Lower leg skin (tissue), 4 donors: ENCODE data around the gene PTRHD1. TPM values are rescaled to one million over a fixed set of nuclear protein-coding genes. Genes with fewer than 3 reads are reported as not detected.
"Not testable (repeated sequence)": the region's sequence is repeated elsewhere in the genome, so short reads cannot be mapped to it uniquely, and the experiment has no call there.

ENCODE experiments used
- DNase-seq, 2 donors: peaks; one replicate each; pipeline ENCODE4 v3.0.0-alpha.2; 2019; ENCODE audit warnings: low spot score in 2 of 2
- H3K4me3 ChIP-seq: fragments of 200-600 bp; sonication (generic); 2 replicates; pipeline ENCODE4 v1.5.1; 2017; ENCODE audit warnings: mild to moderate bottlenecking, low read depth; ENCODE audit not compliant: poor library complexity, severe bottlenecking
- CTCF ChIP-seq, 3 donors: fragments of 450-650 bp; IDR thresholded peaks; one replicate each; pipeline ENCODE4 v1.5.1; 2016; ENCODE audit warnings: antibody characterized with exemption in 3 of 3, mild to moderate bottlenecking in 3 of 3, moderate library complexity in 2 of 3
- POLR2A ChIP-seq, 2 donors: fragments of 450-650 bp; IDR thresholded peaks; one replicate each; pipeline ENCODE4 v1.6.1; 2016 to 2017; ENCODE audit warnings: antibody characterized with exemption in 2 of 2, mild to moderate bottlenecking in 1 of 2, moderate library complexity in 1 of 2
- WGBS, 2 donors: methylation state at CpG; one replicate each; pipeline ENCODE4 v1.1.5; 2018; 5-methylcytosine and 5-hydroxymethylcytosine counted together
- intact Hi-C: fragments of 100-400 bp; cut with DNase I; formaldehyde crosslinking; loops from one replicate; pipeline ENCODE4 v1.15.0; 2023; ENCODE audit warnings: low total_unique reads
- total RNA-seq, 4 donors: library from RNA; depleted of rRNA; stranded (reverse); fragments of >200 nt; gene quantifications; one replicate each; pipeline ENCODE4 v1.1.0, GENCODE V29; 2016

The PTRHD1 gene
- total RNA-seq, 4 donors from 2014 or later: 13.6 to 39.7 (median 30.2) TPM

GRCh38 chr2:24806661-24807036 is 13.5 kb upstream of the PTRHD1 start:
- TF ChIP-seq POLR2A (IDR thresholded peaks at IDR 0.05): no peak
- TF ChIP-seq CTCF (IDR thresholded peaks at IDR 0.05): no peak
- DNase-seq: no peak
- intact Hi-C loops: no loop called here
- no peak overlapping the region for H3K4me3 ChIP-seq

GRCh38 chr2:24805811-24806660 is 12.8 kb upstream of the PTRHD1 start:
- WGBS, 2 donors: 94 to 96% methylated on average over 25 of the region's 25 CpGs
- intact Hi-C loops, H3K4me3 ChIP-seq: not testable (repeated sequence)
- DNase-seq: peak in 1 of 2 donors; percentile 67

DNA sequence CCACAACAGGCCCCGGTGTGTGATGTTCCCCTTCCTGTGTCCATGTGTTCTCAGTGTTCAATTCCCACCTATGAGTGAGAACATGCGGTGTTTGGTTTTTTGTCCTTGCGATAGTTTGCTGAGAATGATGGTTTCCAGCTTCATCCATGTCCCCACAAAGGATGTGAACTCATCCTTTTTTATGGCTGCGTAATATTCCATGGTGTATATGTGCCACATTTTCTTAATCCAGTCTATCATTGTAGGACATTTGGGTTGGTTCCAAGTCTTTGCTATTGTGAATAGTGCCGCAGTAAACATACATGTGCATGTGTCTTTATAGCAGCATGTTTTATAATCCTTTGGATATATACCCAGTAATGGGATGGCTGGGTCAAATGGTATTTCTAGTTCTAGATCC is 7.3 kb upstream of the PTRHD1 start:
- 87 to 92% methylated on average over 5 of the region's 5 CpGs for WGBS, 2 donors
- intact Hi-C loops, DNase-seq, H3K4me3 ChIP-seq: not testable (repeated sequence)

- no peak for DNase-seq
- intact Hi-C loops: no loop called here
Measured at GRCh38 chr2:24797644-24798043, 4.5 kb upstream of the PTRHD1 start.

GRCh38 chr2:24793761-24794435 is 707 bp upstream of the PTRHD1 start:
- 5 to 6% methylated on average over 14 of the region's 14 CpGs for WGBS, 2 donors
- no peak for TF ChIP-seq CTCF (IDR thresholded peaks at IDR 0.05)
- no peak for TF ChIP-seq POLR2A (IDR thresholded peaks at IDR 0.05)
- intact Hi-C loops: no loop called here

More at GRCh38 chr2:24797644-24798043, 4.5 kb upstream of the PTRHD1 start:
- H3K4me3 ChIP-seq: no peak overlapping the region
- no peak for TF ChIP-seq POLR2A (IDR thresholded peaks at IDR 0.05)
- TF ChIP-seq CTCF (IDR thresholded peaks at IDR 0.05): no peak
- 94% methylated on average over 2 of the region's 2 CpGs for WGBS, 2 donors

DNA sequence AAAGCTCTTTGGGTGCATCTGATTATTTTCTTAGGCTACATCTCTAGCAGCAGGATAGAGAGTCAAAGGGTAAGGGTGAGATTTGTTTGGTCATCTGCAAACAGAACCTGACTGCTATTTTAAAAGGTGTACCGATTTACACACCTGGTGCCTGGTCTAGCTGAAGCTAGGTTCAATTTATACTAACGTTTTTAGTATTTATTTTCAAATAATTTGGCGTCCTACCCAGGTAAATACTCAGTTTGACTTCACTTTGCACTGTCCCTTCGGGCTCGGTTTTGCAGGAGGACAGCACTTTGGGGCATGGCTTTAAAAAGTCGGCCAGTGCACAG is 683 bp downstream of the PTRHD1 start:
- WGBS, 2 donors: 1 to 3% methylated on average over 6 of the region's 6 CpGs
- TF ChIP-seq POLR2A (IDR thresholded peaks at IDR 0.05) (no peak), CTCF (IDR thresholded peaks at IDR 0.05) (no peak)
- intact Hi-C loops: no loop called here
- DNase-seq: no peak
- H3K4me3 ChIP-seq: peak overlapping the region; percentile 59

More at GRCh38 chr2:24793761-24794435, 707 bp upstream of the PTRHD1 start:
- DNase-seq: no peak
- peak overlapping the region; percentile 59 for H3K4me3 ChIP-seq
